KMS-11 (cell line): ENCODE data around the gene FUBP1.

Experiments used
- H2AFZ ChIP-seq: fragments of 200-600 bp; sonication (generic); 2 replicates; pipeline ENCODE4 v1.6.1; 2016; ENCODE audit warnings: antibody characterized with exemption, mixed run types, low read depth
- H3K27ac ChIP-seq: fragments of 200-600 bp; sonication (generic); 2 replicates; pipeline ENCODE4 v1.6.1; 2016; ENCODE audit warnings: mild to moderate bottlenecking, mixed run types
- H3K27me3 ChIP-seq: fragments of 200-600 bp; sonication (generic); 2 replicates; pipeline ENCODE4 v1.6.1; 2017; ENCODE audit warnings: mild to moderate bottlenecking, low read depth, mixed run types, moderate library complexity; ENCODE audit not compliant: insufficient read depth
- H3K36me3 ChIP-seq: fragments of 200-600 bp; sonication (generic); 2 replicates; pipeline ENCODE4 v1.6.1; 2017; ENCODE audit warnings: mild to moderate bottlenecking, mixed run types; ENCODE audit not compliant: insufficient read depth
- H3K4me1 ChIP-seq: fragments of 200-600 bp; sonication (generic); 2 replicates; pipeline ENCODE4 v1.6.1; 2016; ENCODE audit warnings: mild to moderate bottlenecking, low read depth, mixed run types; ENCODE audit not compliant: poor library complexity, severe bottlenecking
- H3K4me2 ChIP-seq: fragments of 200-600 bp; sonication (generic); 2 replicates; pipeline ENCODE4 v1.7.0; 2016; ENCODE audit warnings: mild to moderate bottlenecking, mixed run types
- H3K4me3 ChIP-seq: fragments of 200-600 bp; sonication (generic); IDR thresholded peaks from 2 replicates; pipeline ENCODE4 v1.6.1; 2017; ENCODE audit warnings: low read depth, low read length, mixed read lengths; ENCODE audit not compliant: insufficient read depth
- H3K79me2 ChIP-seq: fragments of 200-600 bp; sonication (generic); 2 replicates; pipeline ENCODE4 v1.6.1; 2016; ENCODE audit warnings: low read depth, mixed run types; ENCODE audit not compliant: insufficient read depth
- H3K9ac ChIP-seq: fragments of 200-600 bp; sonication (generic); 2 replicates; pipeline ENCODE4 v1.6.1; 2016; ENCODE audit warnings: mild to moderate bottlenecking, mixed run types
- H4K20me1 ChIP-seq: fragments of 200-600 bp; sonication (generic); 2 replicates; pipeline ENCODE4 v1.6.1; 2016; ENCODE audit warnings: mild to moderate bottlenecking, mixed run types; ENCODE audit not compliant: insufficient read depth
- CTCF ChIP-seq: fragments of 200-600 bp; sonication (generic); conservative IDR thresholded peaks from 2 replicates; pipeline ENCODE4 v1.6.1; 2017; ENCODE audit warnings: low read depth, mild to moderate bottlenecking, antibody characterized with exemption, low read length, moderate library complexity, mixed read lengths

FUBP1 gene

GRCh38 chr1:77906624-77907023 is 72.2 kb downstream of the FUBP1 start:
- no peak for TF ChIP-seq CTCF
- no peaks in the 10 kb centered on the region for H3K79me2 ChIP-seq
- no peaks in the 10 kb centered on the region for H3K4me1 ChIP-seq
- H3K27ac ChIP-seq: no peak overlapping the region
- no peak overlapping the region for H2AFZ ChIP-seq
- no peaks in the 10 kb centered on the region for H4K20me1 ChIP-seq
- no peaks in the 10 kb centered on the region for H3K27me3 ChIP-seq
- no peak overlapping the region for H3K4me3 ChIP-seq
- no peak overlapping the region for H3K9ac ChIP-seq
- H3K4me2 ChIP-seq: no peak overlapping the region
- no peaks in the 10 kb centered on the region for H3K36me3 ChIP-seq

- Histone ChIP-seq H4K20me1 (no peaks in the 10 kb centered on the region), H3K9ac (no peak overlapping the region), H2AFZ (no peak overlapping the region), H3K79me2 (no peaks in the 10 kb centered on the region), H3K27ac (no peak overlapping the region), H3K4me2 (no peak overlapping the region), H3K27me3 (no peaks in the 10 kb centered on the region), H3K36me3 (no peaks in the 10 kb centered on the region), H3K4me1 (no peaks in the 10 kb centered on the region), H3K4me3 (no peak overlapping the region)
- TF ChIP-seq CTCF: no peak
Observed at GRCh38 chr1:77906019-77906545, 72.8 kb downstream of the FUBP1 start.

GRCh38 chr1:77905603-77906002 is 73.3 kb downstream of the FUBP1 start:
- H3K4me3 ChIP-seq: no peak overlapping the region
- no peaks in the 10 kb centered on the region for H3K36me3 ChIP-seq
- H3K9ac ChIP-seq: no peak overlapping the region
- H4K20me1 ChIP-seq: no peaks in the 10 kb centered on the region
- H3K79me2 ChIP-seq: no peaks in the 10 kb centered on the region
- H3K4me2 ChIP-seq: no peak overlapping the region
- no peak overlapping the region for H3K27ac ChIP-seq
- H2AFZ ChIP-seq: no peak overlapping the region
- no peaks in the 10 kb centered on the region for H3K4me1 ChIP-seq
- TF ChIP-seq CTCF: no peak
- H3K27me3 ChIP-seq: no peaks in the 10 kb centered on the region

DNA sequence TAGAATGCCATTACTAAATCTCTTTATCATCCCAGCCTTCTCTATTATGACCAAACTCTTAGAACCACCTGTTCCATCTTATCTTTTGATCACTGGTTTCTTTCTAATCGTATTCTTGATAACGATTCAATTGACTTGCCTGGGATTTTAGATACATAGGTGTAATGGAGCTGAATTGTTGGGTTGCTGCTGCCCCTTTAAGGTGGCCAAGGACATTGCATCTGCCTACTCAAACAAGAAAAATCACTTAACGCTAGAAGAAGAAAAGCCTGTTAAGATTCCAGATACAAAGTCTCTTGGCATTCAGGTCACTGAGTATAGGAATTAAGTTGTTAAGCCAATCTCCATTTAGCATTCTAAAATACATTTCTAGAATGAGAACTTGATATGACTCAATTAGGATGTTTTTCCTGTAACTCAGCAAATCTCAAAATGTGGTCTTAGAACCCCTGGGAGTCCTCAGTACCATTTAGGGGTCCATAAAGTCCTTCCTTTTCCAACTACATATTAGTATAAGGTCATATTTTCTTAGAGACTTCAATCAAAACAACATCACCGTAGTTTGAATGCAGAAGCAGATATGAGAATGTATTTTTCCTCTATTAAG is 78.1 kb downstream of the FUBP1 start:
- Histone ChIP-seq H3K9ac (no peak overlapping the region), H3K27me3 (no peaks in the 10 kb centered on the region), H3K4me2 (no peak overlapping the region), H3K4me1 (no peaks in the 10 kb centered on the region), H3K36me3 (no peaks in the 10 kb centered on the region), H3K27ac (no peak overlapping the region), H4K20me1 (no peaks in the 10 kb centered on the region), H3K79me2 (no peaks in the 10 kb centered on the region), H3K4me3 (no peak overlapping the region), H2AFZ (no peak overlapping the region)
- TF ChIP-seq CTCF: peak; percentile 62; the same call in 1 of the 2 replicates
